ENCODE results near the gene ATG4D. TPM values are rescaled to one million over a fixed set of nuclear protein-coding genes. Genes with fewer than 3 reads are reported as not detected.

The ATG4D gene
- total RNA-seq, 4 donors from 2014 or later: 5.2 to 20.7 (median 6.9) TPM

GRCh38 chr19:10574462-10574861 lies 30.8 kb downstream of the ATG4D start:
- TF ChIP-seq CTCF (IDR thresholded peaks at IDR 0.05; ENCODE audit: low read depth): no peak

- TF ChIP-seq CTCF (IDR thresholded peaks at IDR 0.05; ENCODE audit: low read depth): no peak
Observed at GRCh38 chr19:10575011-10575716, 31.5 kb downstream of the ATG4D start.

GRCh38 chr19:10577951-10578350 lies 34.2 kb downstream of the ATG4D start:
- no peak for TF ChIP-seq CTCF (IDR thresholded peaks at IDR 0.05; ENCODE audit: low read depth)

- no peak for TF ChIP-seq CTCF (IDR thresholded peaks at IDR 0.05; ENCODE audit: low read depth)
Observed at GRCh38 chr19:10580979-10581631, 37.4 kb downstream of the ATG4D start.

- no peak for TF ChIP-seq CTCF (IDR thresholded peaks at IDR 0.05; ENCODE audit: low read depth)
Observed at GRCh38 chr19:10582091-10582490, 38.4 kb downstream of the ATG4D start.

- TF ChIP-seq CTCF (IDR thresholded peaks at IDR 0.05; ENCODE audit: low read depth): no peak
Observed at GRCh38 chr19:10583036-10583776, 39.5 kb downstream of the ATG4D start.

- no peak for TF ChIP-seq CTCF (IDR thresholded peaks at IDR 0.05; ENCODE audit: low read depth)
Observed at GRCh38 chr19:10586396-10586795, 42.7 kb downstream of the ATG4D start.
